Small intestine (tissue), 7 donors: ENCODE measurements around the gene LRRC14B. TPM values are rescaled to one million over a fixed set of nuclear protein-coding genes. Genes with fewer than 3 reads are reported as not detected.

Source experiments
- DNase-seq, 2 donors: peaks; one replicate each; pipeline versions ENCODE4 v3.0.0 to v3.0.0-alpha.2; 2013
- FAIRE-seq: peaks from 2 replicates; lab custom pipeline; 2012; peaks lifted over from hg19 to GRCh38; lab: Jason Lieb, UNC
- H3K27ac ChIP-seq, 3 donors: one replicate each; pipeline ENCODE4 v1.5.1; 2013; ENCODE audit warnings: low read length in 2 of 3, mild to moderate bottlenecking in 2 of 3, control low read depth in 1 of 3, inconsistent platforms in 1 of 3, low read depth in 1 of 3, moderate library complexity in 1 of 3
- H3K27me3 ChIP-seq, 3 donors: one replicate each; pipeline ENCODE4 v1.6.1; 2013; ENCODE audit warnings: low read length in 3 of 3, inconsistent platforms in 1 of 3; ENCODE audit not compliant: control insufficient read depth in 3 of 3, insufficient read depth in 3 of 3
- H3K36me3 ChIP-seq, 3 donors: one replicate each; pipeline ENCODE4 v1.6.1; 2013; ENCODE audit warnings: low read length in 3 of 3, inconsistent platforms in 1 of 3, low read depth in 1 of 3, mild to moderate bottlenecking in 1 of 3, moderate library complexity in 1 of 3; ENCODE audit not compliant: control insufficient read depth in 3 of 3, insufficient read depth in 2 of 3
- H3K4me1 ChIP-seq, 3 donors: one replicate each; pipeline ENCODE4 v1.6.1; 2013; ENCODE audit warnings: low read length in 2 of 3, inconsistent platforms in 1 of 3, low read depth in 1 of 3, mild to moderate bottlenecking in 1 of 3, moderate library complexity in 1 of 3; ENCODE audit not compliant: control insufficient read depth in 3 of 3, insufficient read depth in 2 of 3
- H3K4me3 ChIP-seq, 3 donors: one replicate each; pipeline ENCODE4 v1.5.1; 2013; ENCODE audit warnings: low read length in 3 of 3, control low read depth in 1 of 3, inconsistent platforms in 1 of 3, low read depth in 1 of 3, mild to moderate bottlenecking in 1 of 3, moderate library complexity in 1 of 3
- H3K9me3 ChIP-seq, 2 donors: one replicate each; pipeline ENCODE4 v1.6.1; 2013; ENCODE audit warnings: low read depth in 1 of 2, low read length in 1 of 2; ENCODE audit not compliant: control insufficient read depth in 2 of 2, insufficient read depth in 1 of 2
- WGBS, 3 donors: extraction: QIAGEN DNeasy Blood & Tissue Kit; methylation state at CpG; one replicate each; pipeline ENCODE4 v1.1.7; 2013; 5-methylcytosine and 5-hydroxymethylcytosine counted together
- polyA plus RNA-seq, 4 donors: library from polyadenylated mRNA; stranded (reverse) in 3 of 4; unstranded in 1 of 4; fragments of 200-250 nt in 3 of 4; fragments of 120-200 nt in 1 of 4; gene quantifications; one replicate each; pipeline versions ENCODE4 v1.2.1 to v1.2.3, GENCODE V29; 2013
- donor health status: healthy with polysubstance abuse.
- donor health status: control.
- donor health status: control.
- donor health status: Bipolar disorder and iron deficiency.
- donor health status: healthy.

Gene LRRC14B
- polyA plus RNA-seq, 4 donors: 0.04 to 0.12 TPM; not detected in 2

DNA sequence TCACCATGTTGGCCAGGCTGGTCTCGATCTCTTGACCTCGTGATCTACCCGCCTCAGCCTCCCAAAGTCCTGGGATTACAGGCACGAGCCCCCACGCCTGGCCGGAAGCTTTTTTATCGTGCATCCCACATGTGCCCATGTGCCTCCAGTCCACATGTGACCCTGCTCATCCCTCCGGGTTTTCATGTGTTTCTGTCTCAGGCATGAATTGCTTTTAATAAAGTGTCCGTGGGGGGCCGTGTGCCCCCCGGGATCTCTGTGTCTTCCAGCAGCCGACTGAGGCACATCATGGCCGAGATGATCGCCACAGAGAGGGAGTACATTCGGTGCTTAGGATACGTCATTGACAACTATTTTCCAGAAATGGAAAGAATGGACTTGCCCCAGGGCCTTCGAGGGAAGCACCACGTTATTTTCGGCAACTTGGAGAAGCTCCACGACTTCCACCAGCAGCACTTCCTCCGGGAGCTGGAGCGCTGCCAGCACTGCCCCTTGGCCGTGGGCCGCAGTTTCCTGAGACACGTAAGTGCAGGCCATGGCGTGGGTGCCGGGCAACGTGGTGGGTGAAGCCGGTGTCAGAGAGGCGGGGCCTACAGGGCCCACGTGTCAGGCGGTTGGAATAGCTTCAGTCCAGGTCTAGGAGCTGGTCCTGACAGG, 22.1 kb upstream of the LRRC14B start:
- no peaks in the 10 kb centered on the region for H3K27me3 ChIP-seq
- no peaks in the 10 kb centered on the region for H3K36me3 ChIP-seq
- FAIRE-seq: no peak
- peak overlapping the region in 1 of 3 donors; percentile 5 for H3K27ac ChIP-seq
- DNase-seq: no peak
- H3K4me3 ChIP-seq: no peak overlapping the region
- 73 to 86% (median 79%) methylated on average over 32 of the region's 32 CpGs for WGBS, 3 donors
- H3K4me1 ChIP-seq: no peaks in the 10 kb centered on the region
- H3K9me3 ChIP-seq: no peaks in the 10 kb centered on the region

DNA sequence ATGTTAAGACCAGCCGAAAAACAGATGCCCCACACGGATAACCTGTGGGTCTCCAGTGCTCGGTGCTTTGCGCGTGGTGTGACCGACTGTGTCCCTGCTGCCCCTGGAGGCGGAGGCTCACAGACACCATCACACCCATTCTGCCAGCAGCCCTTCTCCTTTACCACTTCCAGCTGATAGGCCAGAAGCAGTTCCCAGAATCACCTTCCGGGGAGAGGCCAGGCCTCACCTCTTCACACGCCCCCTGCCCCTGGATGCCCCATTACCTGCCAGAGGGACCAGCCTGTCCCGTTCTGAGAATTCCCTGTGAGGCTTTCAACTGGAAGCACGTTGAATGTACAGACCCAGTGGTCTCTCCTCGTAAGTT, 21.6 kb upstream of the LRRC14B start:
- no peak overlapping the region for H3K4me3 ChIP-seq
- H3K9me3 ChIP-seq: no peaks in the 10 kb centered on the region
- DNase-seq: no peak
- 81 to 92% (median 83%) methylated on average over 12 of the region's 12 CpGs for WGBS, 3 donors
- H3K4me1 ChIP-seq: no peaks in the 10 kb centered on the region
- H3K27ac ChIP-seq: no peak overlapping the region
- FAIRE-seq: no peak
- no peaks in the 10 kb centered on the region for H3K36me3 ChIP-seq
- no peaks in the 10 kb centered on the region for H3K27me3 ChIP-seq

DNA sequence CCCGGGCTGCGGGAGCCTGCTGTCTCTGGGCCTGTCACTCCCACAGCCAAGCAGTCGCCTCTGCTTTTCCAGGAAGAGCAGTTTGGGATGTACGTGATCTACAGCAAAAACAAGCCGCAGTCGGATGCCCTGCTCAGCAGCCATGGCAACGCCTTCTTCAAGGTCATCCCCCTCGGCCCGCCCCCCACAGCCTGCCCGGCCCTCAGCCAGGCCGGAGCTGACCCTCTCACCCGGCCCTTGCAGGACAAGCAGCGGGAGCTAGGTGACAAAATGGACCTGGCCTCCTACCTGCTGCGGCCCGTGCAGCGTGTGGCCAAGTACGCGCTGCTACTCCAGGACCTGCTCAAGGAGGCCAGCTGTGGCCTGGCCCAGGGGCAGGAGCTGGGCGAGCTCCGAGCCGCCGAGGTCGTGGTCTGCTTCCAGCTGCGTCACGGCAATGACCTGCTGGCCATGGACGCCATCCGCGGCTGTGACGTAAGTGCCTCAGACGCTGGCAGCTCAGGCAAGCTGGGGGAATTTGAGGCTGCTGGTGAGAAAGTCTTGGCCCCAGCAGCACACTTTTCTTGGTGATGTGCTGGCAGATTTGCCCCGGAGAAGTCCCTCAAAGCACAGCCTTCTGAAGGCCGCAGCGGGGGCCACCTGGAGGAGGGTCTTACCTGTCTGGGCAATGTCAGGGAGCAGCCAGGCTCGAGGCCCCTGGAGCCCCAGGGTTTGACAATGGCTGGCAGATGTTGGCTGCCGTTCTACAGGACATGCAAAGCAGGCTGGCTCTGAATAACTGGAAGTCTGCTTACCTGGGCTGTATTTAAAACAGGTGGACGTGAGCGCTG, 20.1 kb upstream of the LRRC14B start:
- DNase-seq: no peak
- no peak for FAIRE-seq

DNA sequence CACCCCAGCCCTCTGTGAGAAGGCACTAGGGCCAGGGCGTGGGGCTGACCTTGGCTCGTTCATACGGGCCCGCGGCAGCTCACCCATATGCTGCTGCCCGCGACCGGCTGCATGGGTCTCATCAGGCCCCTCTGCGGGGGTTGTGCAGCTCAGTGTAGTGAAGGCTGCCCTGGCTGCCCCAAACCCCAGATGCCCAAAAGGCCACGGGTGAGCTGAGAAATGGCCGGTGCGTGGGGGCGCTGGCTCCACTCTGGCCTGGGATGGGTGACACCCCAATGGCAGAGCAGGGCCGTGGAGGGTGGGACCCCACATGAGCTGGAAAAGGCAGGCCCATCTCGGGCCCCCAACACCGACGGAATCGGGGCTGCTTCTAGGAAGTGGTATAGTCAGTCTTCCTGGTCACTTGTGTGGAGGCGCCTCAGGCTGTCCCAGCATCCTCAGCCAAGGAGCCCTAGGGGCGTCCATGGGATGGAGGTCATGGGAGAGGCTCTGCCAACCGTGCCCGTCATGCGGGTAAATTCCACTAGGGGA, 19.4 kb upstream of the LRRC14B start:
- H3K27ac ChIP-seq: no peak overlapping the region
- H3K9me3 ChIP-seq: no peaks in the 10 kb centered on the region
- WGBS, 3 donors: 85 to 88% (median 86%) methylated on average over 23 of the region's 23 CpGs
- DNase-seq (no peak), FAIRE-seq (no peak)
- H3K36me3 ChIP-seq: no peaks in the 10 kb centered on the region
- H3K4me1 ChIP-seq: no peaks in the 10 kb centered on the region
- H3K4me3 ChIP-seq: no peak overlapping the region
- no peaks in the 10 kb centered on the region for H3K27me3 ChIP-seq

More for the DNA sequence above, 20.1 kb upstream of the LRRC14B start:
- Histone ChIP-seq H3K4me3 (no peak overlapping the region), H3K9me3 (no peaks in the 10 kb centered on the region), H3K36me3 (no peaks in the 10 kb centered on the region), H3K4me1 (no peaks in the 10 kb centered on the region), H3K27me3 (no peaks in the 10 kb centered on the region), H3K27ac (no peak overlapping the region)
- 78 to 84% (median 84%) methylated on average over 37 of the region's 37 CpGs for WGBS, 3 donors

DNA sequence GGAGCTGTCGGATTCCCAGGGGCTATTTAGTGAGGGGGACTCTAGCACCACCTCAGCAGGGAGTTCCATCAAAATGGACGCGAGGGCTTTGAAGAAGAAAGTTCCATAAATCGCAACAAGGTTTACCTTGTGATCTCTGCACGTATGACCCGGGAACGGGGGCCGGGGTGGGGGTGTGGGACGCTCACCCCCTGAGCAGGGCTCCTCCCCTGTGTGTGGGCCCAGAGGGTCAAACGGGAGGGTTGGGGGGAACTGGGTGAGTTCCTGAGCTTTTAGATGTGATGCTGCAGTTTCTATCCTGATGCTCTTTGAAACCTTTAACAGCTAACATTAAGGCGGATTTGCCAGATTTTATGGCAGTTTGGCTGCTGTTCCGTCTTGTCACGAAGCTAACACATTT, 18.9 kb upstream of the LRRC14B start:
- Histone ChIP-seq H3K27ac (no peak overlapping the region), H3K27me3 (no peaks in the 10 kb centered on the region), H3K9me3 (no peaks in the 10 kb centered on the region), H3K4me3 (no peak overlapping the region), H3K4me1 (no peaks in the 10 kb centered on the region), H3K36me3 (no peaks in the 10 kb centered on the region)
- DNase-seq: no peak
- no peak for FAIRE-seq
- WGBS, 3 donors: 80 to 83% (median 81%) methylated on average over 13 of the region's 13 CpGs

DNA sequence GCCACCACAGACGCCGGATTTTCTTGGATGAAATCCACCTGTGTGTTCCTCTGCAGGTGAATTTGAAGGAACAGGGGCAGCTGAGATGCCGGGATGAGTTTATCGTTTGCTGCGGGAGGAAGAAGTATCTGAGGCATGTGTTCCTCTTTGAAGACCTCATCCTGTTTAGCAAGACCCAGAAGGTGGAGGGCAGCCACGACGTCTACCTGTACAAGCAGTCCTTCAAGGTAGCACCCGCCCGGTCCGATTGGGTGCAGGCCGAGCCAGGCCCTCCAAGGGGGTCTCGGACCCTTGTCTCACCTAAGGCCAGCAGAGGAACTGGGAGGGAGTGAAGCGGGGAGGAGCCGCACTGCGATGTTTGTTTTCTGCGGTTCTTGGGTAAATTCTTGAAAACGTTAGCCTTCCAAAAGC, 18.4 kb upstream of the LRRC14B start:
- Histone ChIP-seq H3K4me3 (no peak overlapping the region), H3K4me1 (no peaks in the 10 kb centered on the region), H3K27ac (no peak overlapping the region), H3K9me3 (no peaks in the 10 kb centered on the region), H3K36me3 (no peaks in the 10 kb centered on the region), H3K27me3 (no peaks in the 10 kb centered on the region)
- 73 to 81% (median 73%) methylated on average over 17 of the region's 17 CpGs for WGBS, 3 donors
- no peak for FAIRE-seq
- no peak for DNase-seq

DNA sequence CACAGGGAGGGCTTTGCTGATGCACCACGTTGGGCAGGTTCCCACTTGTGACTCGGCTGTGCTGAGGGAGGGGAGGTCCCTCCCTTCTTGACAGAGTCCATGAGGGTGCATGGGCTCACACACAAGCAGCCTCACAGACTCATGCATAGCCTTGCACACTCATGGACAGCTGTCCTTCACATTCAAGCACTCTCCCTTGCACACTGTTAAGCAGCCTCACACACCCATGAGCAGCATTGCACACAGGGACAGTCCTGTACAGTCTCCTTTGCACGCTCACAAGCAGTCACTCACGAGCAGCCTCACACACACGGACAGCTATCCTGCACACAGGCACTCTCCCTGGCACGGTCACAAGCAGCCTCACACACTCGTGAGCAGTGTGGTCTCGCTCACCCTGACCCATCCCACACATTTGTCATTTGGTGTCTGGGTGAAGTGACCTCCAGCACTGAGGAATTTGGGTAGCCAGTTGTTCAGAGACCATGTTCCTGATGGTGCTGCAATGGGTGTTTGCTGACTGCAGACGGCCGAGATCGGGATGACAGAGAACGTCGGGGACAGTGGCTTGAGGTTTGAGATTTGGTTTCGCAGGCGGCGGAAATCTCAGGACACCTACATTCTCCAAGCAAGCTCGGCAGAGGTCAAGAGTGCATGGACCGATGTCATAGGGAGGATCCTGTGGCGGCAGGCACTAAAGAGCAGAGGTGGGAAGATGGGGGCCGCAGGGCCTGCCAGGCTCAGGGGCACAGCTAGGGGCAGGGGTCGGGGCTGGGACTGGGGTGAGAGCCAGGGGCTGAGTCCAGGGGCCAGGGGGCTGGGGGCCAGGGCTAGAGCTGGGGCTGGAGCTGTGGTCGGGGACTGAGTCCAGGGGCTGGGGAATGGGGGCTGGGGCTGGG, 17.7 kb upstream of the LRRC14B start:
- no peaks in the 10 kb centered on the region for H3K4me1 ChIP-seq
- no peaks in the 10 kb centered on the region for H3K9me3 ChIP-seq
- no peak overlapping the region for H3K27ac ChIP-seq
- H3K27me3 ChIP-seq: no peaks in the 10 kb centered on the region
- no peaks in the 10 kb centered on the region for H3K36me3 ChIP-seq
- 78 to 87% (median 80%) methylated on average over 22 of the region's 22 CpGs for WGBS, 3 donors
- no peak for DNase-seq
- FAIRE-seq: no peak
- no peak overlapping the region for H3K4me3 ChIP-seq

DNA sequence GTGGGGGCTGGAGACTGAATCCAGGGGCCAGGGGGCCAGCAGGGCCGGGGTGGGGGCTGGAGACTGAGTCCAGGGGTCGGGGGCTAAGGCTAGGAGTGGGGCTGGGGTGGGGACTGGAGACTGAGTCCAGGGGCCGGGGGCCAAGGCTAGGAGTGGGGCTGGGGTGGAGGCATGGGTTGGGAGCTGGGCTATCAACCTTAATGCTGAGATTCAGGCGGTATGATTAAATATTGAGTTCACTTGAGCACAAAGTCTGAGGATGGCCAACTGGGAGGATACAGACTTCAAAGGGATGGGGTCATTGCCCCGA, 17.0 kb upstream of the LRRC14B start:
- H3K27me3 ChIP-seq: no peaks in the 10 kb centered on the region
- no peak for DNase-seq
- no peaks in the 10 kb centered on the region for H3K4me1 ChIP-seq
- no peaks in the 10 kb centered on the region for H3K9me3 ChIP-seq
- no peak for FAIRE-seq
- H3K4me3 ChIP-seq: no peak overlapping the region
- H3K27ac ChIP-seq: no peak overlapping the region
- no peaks in the 10 kb centered on the region for H3K36me3 ChIP-seq
- WGBS, 3 donors: 69 to 78% (median 69%) methylated on average over 3 to 5 of the region's 5 CpGs
